ENCODE data around the gene NELL2.

The NELL2 gene

DNA sequence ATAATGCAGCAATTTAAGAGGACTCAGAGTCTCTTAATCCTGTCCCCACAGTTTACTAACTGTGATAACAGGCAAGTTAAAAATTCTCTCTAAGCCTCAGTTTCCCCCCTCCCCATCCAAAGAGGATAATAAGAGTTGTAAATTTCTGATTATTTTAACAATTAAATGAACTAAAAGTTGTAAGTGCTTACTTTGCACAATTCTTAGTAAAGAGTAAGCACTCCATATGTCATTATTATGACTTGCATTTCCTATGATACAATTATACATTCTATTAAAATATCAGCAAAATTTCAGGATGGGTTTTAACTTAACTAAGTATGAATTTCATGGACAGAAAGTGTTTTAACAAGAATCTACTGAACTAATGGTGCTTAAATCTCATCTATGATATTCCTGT is 80.1 kb downstream of the NELL2 start:
- DNase-seq (ENCODE audit: low spot score) = no peak
- POLR2A ChIA-PET (ENCODE audit: low non-redundant PET) = no interaction called here
- CTCF ChIA-PET = no interaction called here
- TF ChIP-seq, protein P1, sequence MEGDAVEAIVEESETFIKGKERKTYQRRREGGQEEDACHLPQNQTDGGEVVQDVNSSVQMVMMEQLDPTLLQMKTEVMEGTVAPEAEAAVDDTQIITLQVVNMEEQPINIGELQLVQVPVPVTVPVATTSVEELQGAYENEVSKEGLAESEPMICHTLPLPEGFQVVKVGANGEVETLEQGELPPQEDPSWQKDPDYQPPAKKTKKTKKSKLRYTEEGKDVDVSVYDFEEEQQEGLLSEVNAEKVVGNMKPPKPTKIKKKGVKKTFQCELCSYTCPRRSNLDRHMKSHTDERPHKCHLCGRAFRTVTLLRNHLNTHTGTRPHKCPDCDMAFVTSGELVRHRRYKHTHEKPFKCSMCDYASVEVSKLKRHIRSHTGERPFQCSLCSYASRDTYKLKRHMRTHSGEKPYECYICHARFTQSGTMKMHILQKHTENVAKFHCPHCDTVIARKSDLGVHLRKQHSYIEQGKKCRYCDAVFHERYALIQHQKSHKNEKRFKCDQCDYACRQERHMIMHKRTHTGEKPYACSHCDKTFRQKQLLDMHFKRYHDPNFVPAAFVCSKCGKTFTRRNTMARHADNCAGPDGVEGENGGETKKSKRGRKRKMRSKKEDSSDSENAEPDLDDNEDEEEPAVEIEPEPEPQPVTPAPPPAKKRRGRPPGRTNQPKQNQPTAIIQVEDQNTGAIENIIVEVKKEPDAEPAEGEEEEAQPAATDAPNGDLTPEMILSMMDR (conservative IDR thresholded peaks at IDR 0.05; ENCODE audit: low read depth) = no peak
- H3K27ac ChIP-seq = no peak overlapping the region

DNA sequence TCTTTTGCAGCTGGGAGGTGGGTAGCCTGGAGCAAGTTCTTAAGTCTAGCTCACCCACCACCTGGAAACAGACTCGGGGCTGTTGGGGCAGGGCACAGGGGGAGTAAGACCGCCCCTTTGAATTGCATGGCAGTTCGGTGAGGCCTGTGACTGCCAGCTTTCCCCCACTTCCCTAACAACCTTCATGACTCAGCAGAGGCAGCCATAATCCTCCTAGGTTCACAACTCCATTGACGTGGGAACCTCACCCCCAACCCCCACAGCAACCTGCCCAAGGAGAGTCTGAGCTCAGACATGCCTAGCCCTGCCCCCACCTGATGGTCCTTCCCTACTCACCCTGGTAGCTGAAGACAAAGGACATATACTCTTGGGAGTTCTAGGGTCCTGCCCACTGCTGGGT is 87.4 kb downstream of the NELL2 start:
- H3K27ac ChIP-seq = no peak overlapping the region
- POLR2A ChIA-PET (ENCODE audit: low non-redundant PET) = no interaction called here
- CTCF ChIA-PET = no interaction called here
- TF ChIP-seq, protein P1 (conservative IDR thresholded peaks at IDR 0.05; ENCODE audit: low read depth) = no peak
- no peak for DNase-seq (ENCODE audit: low spot score)

DNA sequence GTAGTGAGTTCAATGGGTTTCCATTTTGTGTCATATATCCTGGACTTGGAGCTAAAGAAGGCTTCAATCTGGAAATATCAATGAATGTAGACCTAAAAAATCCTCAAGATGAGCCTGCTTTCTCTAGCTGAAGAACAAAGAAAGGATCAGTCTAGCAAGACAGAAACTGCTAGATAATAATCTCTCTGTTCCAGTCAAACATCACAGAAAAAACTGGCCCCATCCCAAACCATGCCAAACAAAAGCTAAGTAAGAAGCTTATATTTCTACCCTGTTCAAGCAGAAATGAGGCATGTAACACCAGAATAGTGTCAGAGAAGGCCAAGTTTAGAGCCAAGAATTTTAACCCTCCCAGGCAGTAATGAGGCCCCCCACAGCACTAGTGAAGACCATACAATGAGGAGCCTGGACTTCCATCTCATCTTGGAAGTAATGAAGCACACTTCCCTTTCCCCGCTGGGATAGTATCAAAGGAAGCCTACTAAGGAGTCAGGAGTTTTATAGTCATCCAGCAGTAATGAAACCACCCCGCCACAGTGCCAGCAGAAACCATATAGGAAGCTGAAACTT is 95.8 kb downstream of the NELL2 start:
- CTCF ChIA-PET = interaction anchor here (0.6 kb wide), 1 partner anchor 125 kb away, joined by 3 read pairs; no protein-coding TSS in a partner anchor
- TF ChIP-seq, protein P1 (conservative IDR thresholded peaks at IDR 0.05; ENCODE audit: low read depth) = no peak
- POLR2A ChIA-PET (ENCODE audit: low non-redundant PET) = no interaction called here
- no peak for DNase-seq (ENCODE audit: low spot score)
- H3K27ac ChIP-seq = no peak overlapping the region

DNA sequence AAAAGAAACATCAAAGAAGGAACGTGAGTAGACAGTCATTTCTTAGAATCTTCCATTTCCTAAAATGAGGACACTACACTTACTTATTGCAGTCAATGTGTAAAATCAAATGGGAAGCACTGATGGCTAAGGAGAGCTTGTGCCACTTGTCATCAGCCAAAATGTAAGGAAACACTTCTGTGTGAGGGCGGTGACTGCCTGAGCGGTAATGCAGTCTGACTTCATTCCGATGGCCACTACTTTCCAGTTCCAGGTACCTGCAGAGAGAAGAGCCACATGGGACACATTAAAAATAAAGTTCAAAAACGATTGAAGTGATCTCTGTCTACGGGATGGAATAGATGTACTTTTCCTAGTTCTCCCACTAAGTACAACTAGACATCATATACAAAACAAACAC is 96.3 kb downstream of the NELL2 start:
- H3K27ac ChIP-seq = no peak overlapping the region
- ChIA-PET POLR2A (ENCODE audit: low non-redundant PET) (no interaction called here), CTCF (no interaction called here)
- TF ChIP-seq, protein P1 (conservative IDR thresholded peaks at IDR 0.05; ENCODE audit: low read depth) = no peak
- no peak for DNase-seq (ENCODE audit: low spot score)

DNA sequence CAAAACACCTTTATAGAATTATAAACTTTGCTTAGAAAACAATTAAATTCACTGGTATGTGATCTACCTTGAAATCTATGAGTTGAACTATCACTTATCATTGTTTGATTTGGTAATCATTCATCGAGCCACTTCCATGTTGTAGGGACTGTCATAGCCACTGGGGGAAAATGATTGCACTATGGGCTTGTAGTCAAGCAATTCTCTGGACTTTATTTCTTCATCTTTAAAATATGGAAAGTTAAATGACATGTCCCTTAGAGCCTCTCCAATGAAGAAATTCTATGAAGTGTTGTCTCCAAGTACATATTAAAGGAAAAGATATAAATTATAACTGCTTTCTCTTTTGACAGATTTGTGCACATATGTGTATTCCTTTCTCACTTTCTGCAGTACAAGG is 97.3 kb downstream of the NELL2 start:
- CTCF ChIA-PET = no interaction called here
- no peak overlapping the region for H3K27ac ChIP-seq
- no peak for DNase-seq (ENCODE audit: low spot score)
- TF ChIP-seq, protein P1 (conservative IDR thresholded peaks at IDR 0.05; ENCODE audit: low read depth) = no peak
- POLR2A ChIA-PET (ENCODE audit: low non-redundant PET) = no interaction called here

DNA sequence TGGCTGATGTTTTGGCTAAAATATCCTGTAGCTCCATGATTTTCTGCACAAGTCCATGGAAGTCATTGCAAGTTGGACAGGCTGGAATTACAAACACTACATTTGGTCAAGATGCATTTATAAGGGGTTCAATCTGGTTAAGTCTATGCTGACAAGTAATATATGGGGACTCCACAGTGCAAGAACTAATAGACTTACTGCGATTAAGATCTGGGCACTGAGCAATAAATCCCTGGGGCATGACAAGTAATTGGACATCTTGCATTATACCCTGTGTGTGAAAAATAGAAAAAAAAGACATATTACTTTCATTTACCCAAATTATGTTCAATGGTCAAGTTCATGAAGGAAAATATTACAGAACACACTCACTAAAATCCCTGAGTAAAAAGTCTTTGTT is 99.1 kb downstream of the NELL2 start:
- TF ChIP-seq, protein P1 (conservative IDR thresholded peaks at IDR 0.05; ENCODE audit: low read depth) = no peak
- CTCF ChIA-PET = no interaction called here
- no peak overlapping the region for H3K27ac ChIP-seq
- POLR2A ChIA-PET (ENCODE audit: low non-redundant PET) = no interaction called here
- DNase-seq (ENCODE audit: low spot score) = no peak

DNA sequence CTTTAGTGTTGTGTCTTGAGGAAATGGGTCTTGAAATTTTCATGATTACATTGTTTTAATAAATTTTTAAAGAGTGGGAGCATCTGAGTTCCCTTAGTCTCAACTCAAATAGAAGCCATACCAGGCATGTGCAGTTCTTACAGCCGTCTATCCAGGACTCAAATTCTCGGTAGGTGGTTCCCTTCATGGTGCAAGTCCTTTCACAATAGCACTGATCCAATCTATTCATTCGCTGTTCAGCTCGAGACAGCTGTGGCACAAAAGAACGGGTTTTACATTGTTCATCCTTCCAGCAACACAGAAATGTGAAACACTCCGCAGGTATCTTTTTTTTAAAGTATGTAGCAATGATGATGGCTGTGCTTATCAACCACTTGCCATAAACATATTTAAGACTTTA is 100.2 kb downstream of the NELL2 start:
- CTCF ChIA-PET = interaction anchor here (0.7 kb wide), 1 partner anchor 1070 kb away, joined by 3 read pairs; no protein-coding TSS in a partner anchor
- POLR2A ChIA-PET (ENCODE audit: low non-redundant PET) = no interaction called here
- TF ChIP-seq, protein P1 (conservative IDR thresholded peaks at IDR 0.05; ENCODE audit: low read depth) = no peak
- DNase-seq (ENCODE audit: low spot score) = no peak
- H3K27ac ChIP-seq = no peak overlapping the region
